Inflammatory macrophage treated with lipopolysaccharide for 1 hour (primary cell): ENCODE measurements around the gene FES.
"Not testable (repeated sequence)": the region's sequence is repeated elsewhere in the genome, so short reads cannot be mapped to it uniquely, and the experiment has no call there.

Source experiments
- DNase-seq, 2 donors: peaks; one replicate each; pipeline ENCODE4 v3.0.0-alpha.2; 2020 to 2022

Gene FES

DNA sequence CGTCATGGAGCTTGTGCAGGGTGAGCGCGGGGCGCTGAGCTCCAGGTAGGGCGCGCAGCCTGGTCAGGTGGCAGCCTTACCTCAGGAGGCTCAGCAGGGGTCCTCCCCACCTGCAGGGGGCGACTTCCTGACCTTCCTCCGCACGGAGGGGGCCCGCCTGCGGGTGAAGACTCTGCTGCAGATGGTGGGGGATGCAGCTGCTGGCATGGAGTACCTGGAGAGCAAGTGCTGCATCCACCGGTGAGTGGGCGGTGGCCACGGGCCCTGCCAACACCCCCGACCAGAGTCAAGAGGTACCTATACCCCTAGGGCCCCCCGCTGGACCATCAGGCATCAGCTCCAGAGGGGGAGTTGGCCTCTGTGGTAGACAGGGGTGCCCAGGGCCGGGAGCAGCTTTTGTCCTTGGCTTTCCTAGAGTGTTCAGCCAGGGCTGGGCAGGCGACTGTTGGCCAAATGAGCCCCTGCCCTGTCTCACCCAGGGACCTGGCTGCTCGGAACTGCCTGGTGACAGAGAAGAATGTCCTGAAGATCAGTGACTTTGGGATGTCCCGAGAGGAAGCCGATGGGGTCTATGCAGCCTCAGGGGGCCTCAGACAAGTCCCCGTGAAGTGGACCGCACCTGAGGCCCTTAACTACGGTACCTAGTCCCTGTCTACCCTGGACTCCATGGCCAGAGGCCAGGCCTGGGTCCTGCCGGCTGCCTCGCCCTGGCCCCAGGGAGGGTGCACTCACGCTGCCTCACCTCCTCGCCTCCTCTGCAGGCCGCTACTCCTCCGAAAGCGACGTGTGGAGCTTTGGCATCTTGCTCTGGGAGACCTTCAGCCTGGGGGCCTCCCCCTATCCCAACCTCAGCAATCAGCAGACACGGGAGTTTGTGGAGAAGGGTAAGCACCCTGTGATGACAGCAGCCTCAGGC, 9.1 kb downstream of the FES start:
- no peak for DNase-seq

- no peak for DNase-seq
Observed at GRCh38 chr15:90895571-90896117, 11.3 kb downstream of the FES start.

DNA sequence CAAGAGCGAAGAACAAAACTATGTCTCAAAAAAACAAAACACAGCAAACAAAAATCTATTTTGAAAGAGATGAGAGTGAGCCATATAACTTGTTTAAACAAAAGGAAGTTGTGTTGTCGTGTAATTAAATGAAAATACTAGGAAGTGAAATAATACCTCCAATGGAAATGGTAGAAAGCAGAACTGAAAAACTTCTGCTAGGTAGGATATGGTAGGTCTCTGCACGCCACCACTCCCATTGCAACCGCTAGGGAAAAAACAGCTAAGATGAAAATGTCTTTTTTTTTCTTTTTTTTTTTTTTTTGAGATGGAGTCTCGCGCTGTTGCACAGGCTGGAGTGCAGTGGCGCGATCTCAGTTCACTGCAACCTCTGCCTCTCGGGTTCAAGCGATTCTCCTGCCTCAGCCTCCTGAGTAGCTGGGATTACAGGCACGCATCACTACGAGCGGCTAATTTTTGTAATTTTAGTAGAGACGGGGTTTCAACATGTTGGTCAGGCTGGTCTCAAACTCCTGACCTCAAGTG, 12.9 kb downstream of the FES start:
- peak in 1 of 2 donors; percentile 16 for DNase-seq

DNA sequence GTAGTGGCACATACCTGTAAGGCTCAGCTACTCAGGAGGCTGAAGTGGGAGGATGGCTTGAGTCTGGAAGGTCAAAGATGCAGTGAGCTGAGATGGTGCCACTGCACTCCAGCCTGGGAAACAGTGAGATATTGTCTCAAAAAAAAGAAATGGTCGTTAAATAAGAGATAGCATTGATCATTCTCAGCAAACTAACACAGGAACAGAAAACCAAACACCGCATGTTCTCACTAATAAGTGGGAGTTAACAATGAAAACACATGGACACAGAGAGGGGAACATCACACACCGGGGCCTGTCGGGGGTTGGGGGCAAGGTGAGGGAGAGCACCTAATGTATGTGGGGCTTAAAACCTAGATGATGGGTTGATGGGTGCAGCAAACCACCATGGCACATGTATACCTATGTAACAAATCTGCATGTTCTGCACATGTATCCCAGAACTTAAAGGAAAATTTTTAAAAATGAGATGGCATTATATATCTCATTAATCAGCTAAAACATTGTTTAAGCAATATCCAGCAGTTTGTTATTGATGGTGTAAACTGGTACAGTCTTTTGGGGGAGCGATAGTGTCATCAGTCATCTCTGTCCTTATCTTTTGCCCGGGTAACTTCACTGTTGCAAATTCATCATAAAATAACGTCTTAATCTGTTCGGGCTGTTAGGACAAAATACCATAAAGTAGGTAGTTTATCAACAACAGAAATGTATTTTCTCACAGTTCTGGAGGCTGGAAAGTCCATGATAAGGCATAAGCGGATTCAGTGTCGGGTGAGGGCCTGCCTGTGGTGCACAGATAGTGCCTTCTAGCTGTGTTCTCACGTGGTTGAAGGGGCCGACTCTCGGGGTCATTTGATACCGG, 17.1 kb downstream of the FES start:
- DNase-seq: no peak

DNA sequence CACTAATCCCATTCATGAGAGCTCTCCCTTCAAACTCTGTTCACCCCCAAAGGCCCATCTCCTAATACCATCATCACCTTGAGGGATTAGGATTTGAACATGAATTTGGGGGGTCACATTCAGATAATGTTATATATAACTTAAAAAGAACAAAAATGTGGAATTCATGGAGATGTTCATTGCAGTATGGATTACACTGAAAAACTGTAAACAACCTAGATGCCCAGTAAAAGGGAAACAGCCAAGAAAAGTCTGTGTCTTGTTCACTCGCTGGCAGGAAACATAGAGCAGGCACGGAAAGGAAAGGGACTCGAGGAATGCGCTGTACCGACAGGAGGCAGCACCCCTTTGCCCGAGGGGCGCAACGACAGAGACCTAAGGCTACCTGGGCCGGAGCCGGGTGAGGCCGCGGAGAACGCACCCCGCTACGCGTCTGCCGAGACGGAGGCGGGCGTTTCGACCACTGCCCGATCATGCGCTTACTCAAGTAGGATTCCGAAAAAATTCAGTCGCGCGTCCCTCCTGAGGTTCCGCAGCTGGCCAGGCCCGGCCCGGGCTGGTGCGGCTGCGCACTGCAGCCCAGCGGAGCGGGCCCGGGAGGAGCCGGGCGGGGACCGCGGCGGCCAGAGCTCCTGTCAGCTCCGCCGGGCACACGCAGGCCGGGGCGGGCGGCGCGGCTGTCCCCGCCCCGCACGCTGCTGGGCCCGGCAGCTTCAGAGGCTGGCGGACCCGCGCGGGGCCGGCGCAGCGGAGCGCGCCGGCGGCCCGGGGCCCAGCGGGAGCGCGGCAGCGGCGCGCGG, 17.9 kb downstream of the FES start:
- peak; percentile 73 to 74 for DNase-seq

DNA sequence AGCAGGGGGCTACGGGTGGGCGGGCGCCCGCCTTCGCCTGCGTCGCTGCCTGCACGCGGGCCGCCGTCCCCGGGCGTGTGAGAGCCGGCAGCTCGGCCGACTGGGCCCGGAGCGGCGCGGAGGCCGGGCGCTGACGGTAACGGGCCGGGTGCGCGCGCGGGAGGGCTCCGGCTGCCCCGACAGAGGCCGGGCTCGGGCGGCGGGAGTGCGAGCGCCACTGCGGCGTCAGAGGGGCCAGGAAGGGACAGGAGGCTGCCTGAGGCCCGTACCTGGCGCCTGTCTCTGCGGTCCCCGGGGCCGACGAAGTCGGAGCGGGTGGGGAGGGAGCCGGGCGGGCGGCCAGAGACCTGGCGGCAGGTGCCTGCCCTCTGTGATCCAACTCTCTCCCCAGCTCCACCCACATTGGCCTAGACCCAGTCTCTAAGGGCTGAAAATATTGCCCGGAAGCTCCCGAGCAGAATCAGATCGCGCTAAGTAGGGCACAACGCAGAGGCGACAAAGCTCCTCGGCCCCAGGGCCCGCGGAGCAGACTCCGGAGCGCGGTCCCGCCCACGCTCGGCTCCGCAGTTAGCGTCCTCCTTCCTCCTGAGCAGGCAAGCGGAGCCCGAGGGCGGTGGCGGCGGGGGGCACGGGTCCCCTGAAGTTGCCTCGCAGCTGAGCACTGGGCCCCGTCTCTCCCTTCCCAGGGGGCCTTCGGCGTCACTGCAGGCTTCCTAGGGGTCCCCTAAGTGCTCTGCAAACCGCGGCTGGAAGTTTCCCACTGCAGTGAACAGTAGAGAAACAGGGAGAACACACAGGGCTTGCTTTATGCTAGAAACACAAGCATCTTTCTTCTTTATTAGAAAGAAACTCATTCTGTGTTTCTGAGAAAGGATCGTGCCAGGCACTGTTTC, 18.8 kb downstream of the FES start, which contains the start of gene MAN2A2:
Gene MAN2A2, plus strand, starts transcription at position 463 of the 893 bp plus-strand sequence. CDS start 906 bp downstream, outside the sequence.
- DNase-seq: peak; percentile 61 to 76

DNA sequence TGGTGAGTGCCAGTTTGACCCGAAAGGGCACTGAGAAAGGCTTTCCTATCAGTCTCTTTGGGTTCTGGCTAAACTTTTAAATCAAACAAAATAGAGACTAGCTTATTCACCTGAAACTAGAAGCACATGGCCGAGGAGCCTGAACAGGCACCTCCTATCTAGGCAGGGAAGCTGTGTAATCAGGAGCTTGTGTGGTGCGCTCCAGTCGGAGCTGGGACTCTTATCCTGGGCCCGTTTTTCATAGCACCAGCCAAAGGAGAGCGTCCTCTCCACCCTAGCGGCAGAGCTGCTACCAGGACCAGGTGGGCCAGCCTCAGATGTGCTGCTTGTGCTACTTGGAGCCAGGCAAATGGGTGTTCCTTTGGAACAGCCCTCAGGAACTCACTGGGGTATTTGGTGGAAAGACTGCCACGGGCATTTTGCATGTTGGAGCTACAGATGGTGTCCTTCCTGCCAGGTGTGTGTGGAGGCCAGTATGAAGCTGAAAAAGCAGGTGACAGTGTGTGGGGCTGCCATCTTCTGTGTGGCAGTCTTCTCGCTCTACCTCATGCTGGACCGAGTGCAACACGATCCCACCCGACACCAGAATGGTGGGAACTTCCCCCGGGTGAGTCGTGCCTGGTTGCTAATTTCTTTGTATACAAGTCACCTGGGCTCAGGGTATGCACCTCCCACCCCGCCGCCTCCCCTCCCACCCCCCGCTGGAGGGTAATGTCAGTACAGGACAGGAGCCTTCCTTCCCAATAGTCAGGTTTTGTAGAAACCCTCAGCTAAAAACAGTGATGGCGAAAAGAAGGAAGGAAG, 19.6 kb downstream of the FES start:
- DNase-seq: no peak

DNA sequence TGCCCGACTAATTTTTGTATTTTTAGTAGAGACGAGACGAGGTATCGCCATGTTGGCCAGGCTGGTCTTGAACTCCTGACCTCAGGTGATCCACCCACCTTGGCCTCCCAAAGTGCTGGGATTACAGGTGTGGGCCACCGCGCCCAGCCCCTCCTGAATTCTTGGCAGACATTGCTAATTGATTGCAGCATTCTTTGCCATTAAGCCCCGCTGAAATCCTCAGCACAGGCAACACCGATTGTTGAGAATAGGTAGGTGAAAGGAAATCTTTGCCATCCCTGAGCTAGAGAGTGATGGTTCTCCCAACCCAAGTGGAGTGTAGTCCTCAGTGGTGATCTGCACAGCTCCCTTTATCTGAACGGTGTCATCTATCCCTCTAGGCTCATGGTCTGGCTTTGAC, 20.4 kb downstream of the FES start:
- DNase-seq: no peak

- DNase-seq: no peak
Observed at GRCh38 chr15:90905306-90906180, 21.2 kb downstream of the FES start.

DNA sequence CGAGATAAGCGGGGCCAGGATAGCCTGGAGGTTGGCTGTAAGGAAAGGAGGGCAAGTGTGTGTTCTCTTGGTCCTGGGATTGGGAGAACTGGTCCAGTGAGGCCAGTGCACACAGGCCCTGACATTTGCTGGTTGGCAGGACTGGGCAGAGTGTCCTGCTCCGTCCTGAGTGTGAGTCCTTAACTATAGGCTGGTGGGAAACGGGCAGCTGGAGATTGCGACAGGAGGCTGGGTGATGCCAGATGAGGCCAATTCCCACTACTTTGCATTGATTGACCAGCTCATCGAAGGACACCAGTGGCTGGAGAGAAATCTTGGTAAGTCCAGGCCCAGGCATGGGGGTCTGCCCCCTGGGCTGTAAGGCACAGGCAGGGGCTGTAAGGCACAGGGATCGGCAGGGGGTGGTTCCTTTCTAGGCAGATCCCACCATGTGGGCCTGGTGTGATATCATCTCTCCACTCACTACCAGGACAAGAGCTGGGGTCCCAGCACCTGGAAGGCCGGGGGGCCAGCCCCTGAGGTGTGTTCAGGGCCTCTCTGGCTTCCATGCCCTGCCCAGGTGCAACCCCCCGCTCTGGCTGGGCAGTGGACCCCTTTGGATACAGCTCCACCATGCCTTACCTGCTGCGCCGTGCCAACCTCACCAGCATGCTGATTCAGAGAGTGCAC, 22.0 kb downstream of the FES start:
- DNase-seq: no peak

GRCh38 chr15:90907051-90907660, 22.9 kb downstream of the FES start:
- no peak for DNase-seq

DNA sequence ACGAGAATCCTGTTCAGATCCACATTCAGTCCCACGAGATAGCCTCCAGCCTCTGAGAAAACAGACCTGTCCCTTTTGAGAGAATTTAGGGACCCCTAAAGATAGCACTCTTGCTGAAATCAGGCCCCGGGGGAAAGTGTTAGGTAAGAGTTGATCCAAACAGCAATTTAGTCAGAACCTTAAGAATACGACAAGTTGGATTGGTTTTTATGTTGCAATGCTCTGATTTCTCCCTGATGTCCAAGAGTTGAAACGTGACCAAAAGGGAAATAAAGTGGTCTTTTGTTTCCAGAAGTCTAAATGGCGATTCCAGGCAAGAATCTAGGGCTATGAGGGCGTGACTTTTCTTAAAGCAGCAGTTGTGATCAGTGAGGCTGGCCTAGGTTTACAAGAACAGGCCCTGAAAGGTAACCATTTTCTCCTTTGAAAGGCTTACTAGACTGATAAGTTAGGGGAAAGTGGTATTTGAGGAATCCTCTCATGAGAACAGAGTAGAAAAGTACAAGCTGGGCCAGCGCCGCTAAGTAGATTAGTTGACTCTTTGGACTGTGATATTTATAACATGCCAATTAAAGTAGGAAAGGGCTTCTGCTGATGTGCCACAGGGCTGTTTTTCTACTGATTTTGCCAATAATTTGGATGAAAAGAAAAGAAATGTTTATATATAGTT, 23.7 kb downstream of the FES start:
- DNase-seq: no peak

GRCh38 chr15:90909449-90909848, 25.1 kb downstream of the FES start:
- not testable (repeated sequence) for DNase-seq

DNA sequence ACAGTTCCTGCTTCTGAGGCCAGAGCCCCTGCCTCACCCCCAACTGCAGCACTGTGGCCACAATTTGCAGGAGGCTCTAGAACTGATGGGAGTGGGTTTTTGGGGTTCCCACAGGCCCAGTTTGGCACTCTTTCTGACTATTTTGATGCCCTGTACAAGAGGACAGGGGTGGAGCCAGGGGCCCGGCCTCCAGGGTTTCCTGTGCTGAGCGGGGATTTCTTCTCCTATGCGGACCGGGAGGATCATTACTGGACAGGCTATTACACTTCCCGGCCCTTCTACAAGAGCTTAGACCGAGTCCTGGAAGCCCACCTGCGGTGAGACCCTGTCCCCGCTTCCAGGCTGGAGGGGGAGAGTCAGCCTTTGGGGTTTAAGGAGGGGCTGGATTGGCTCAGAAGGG, 25.7 kb downstream of the FES start:
- no peak for DNase-seq

- no peak for DNase-seq
Observed at GRCh38 chr15:90910441-90911301, 26.4 kb downstream of the FES start.

DNA sequence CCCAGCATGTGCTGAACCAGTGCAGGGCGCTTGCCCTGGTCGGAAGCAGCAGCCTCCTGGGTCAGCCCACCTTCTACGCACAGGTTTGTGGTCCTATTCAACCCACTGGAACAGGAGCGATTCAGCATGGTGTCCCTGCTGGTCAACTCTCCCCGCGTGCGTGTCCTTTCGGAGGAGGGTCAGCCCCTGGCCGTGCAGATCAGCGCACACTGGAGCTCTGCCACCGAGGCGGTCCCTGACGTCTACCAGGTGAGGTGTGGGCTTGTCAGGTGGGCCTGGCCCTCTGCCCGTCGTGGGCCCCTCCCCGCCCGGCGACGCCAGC, 27.0 kb downstream of the FES start:
- no peak for DNase-seq
